ENCODE results near the gene FGD1. TPM values are rescaled to one million over a fixed set of nuclear protein-coding genes. Genes with fewer than 3 reads are reported as not detected.

FGD1 gene
- total RNA-seq, 4 donors from 2014 or later, result 1.1 to 3.0 (median 2.5) TPM

GRCh38 chrX:54422168-54422567, 73.9 kb downstream of the FGD1 start:
- Histone ChIP-seq H3K4me3 (no peak overlapping the region), H3K27ac (no peak overlapping the region), H3K9me3 (no peaks in the 10 kb centered on the region), H3K36me3 (no peaks in the 10 kb centered on the region), H3K27me3 (no peaks in the 10 kb centered on the region), H3K4me1 (no peaks in the 10 kb centered on the region)
- DNase-seq, result no peak
- in situ Hi-C loops (cut with MboI; ENCODE audit: low pct_ligation_motif_present in 1 of 4, low pct_unique_long_range_greater_than_20kb in 1 of 4, low sequenced_read_pairs in 3 of 4), result no loop called here
- intact Hi-C loops (cut with DNase I; ENCODE audit: low total_unique reads), result no loop called here
- WGBS, 2 donors (ENCODE audit: low coverage in 1 of 2), result 67 to 100% methylated on average over 1 to 3 of the region's 3 CpGs
- no peak for TF ChIP-seq POLR2AphosphoS5 (IDR thresholded peaks at IDR 0.05)
- TF ChIP-seq POLR2A (IDR thresholded peaks at IDR 0.05), result no peak
- no peak for TF ChIP-seq CTCF (IDR thresholded peaks at IDR 0.05)
- TF ChIP-seq EP300 (IDR thresholded peaks at IDR 0.05; ENCODE audit: low read depth), result no peak

- H3K27me3 ChIP-seq, result no peaks in the 10 kb centered on the region
- no peak for TF ChIP-seq POLR2AphosphoS5 (IDR thresholded peaks at IDR 0.05)
- no peak for TF ChIP-seq CTCF (IDR thresholded peaks at IDR 0.05)
- TF ChIP-seq POLR2A (IDR thresholded peaks at IDR 0.05), result no peak
- 38% methylated on average over 3 of the region's 3 CpGs; no CpG with 5 or more reads in 1 of the 2 donors for WGBS, 2 donors (ENCODE audit: low coverage in 1 of 2)
- no peaks in the 10 kb centered on the region for H3K9me3 ChIP-seq
- H3K36me3 ChIP-seq, result no peaks in the 10 kb centered on the region
- H3K4me3 ChIP-seq, result no peak overlapping the region
- intact Hi-C loops (cut with DNase I; ENCODE audit: low total_unique reads), result no loop called here
- H3K27ac ChIP-seq, result no peak overlapping the region
- no peaks in the 10 kb centered on the region for H3K4me1 ChIP-seq
- in situ Hi-C loops (cut with MboI; ENCODE audit: low pct_ligation_motif_present in 1 of 4, low pct_unique_long_range_greater_than_20kb in 1 of 4, low sequenced_read_pairs in 3 of 4), result no loop called here
- DNase-seq, result no peak
These were observed 76.3 kb downstream of the FGD1 start for GRCh38 chrX:54419559-54420302.

GRCh38 chrX:54416965-54417364, 79.1 kb downstream of the FGD1 start:
- H3K9me3 ChIP-seq, result no peaks in the 10 kb centered on the region
- H3K36me3 ChIP-seq, result no peaks in the 10 kb centered on the region
- no peak overlapping the region for H3K4me3 ChIP-seq
- no peak for DNase-seq
- in situ Hi-C loops (cut with MboI; ENCODE audit: low pct_ligation_motif_present in 1 of 4, low pct_unique_long_range_greater_than_20kb in 1 of 4, low sequenced_read_pairs in 3 of 4) (no loop called here), intact Hi-C loops (cut with DNase I; ENCODE audit: low total_unique reads) (no loop called here)
- TF ChIP-seq POLR2A (IDR thresholded peaks at IDR 0.05) (no peak), CTCF (IDR thresholded peaks at IDR 0.05) (no peak), POLR2AphosphoS5 (IDR thresholded peaks at IDR 0.05) (no peak), EP300 (IDR thresholded peaks at IDR 0.05; ENCODE audit: low read depth) (no peak)
- no peak overlapping the region for H3K27ac ChIP-seq
- H3K4me1 ChIP-seq, result no peaks in the 10 kb centered on the region
- no peaks in the 10 kb centered on the region for H3K27me3 ChIP-seq
- 71% methylated on average over 2 of the region's 2 CpGs; no CpG with 5 or more reads in 1 of the 2 donors for WGBS, 2 donors (ENCODE audit: low coverage in 1 of 2)

- in situ Hi-C loops (cut with MboI; ENCODE audit: low pct_ligation_motif_present in 1 of 4, low pct_unique_long_range_greater_than_20kb in 1 of 4, low sequenced_read_pairs in 3 of 4) (no loop called here), intact Hi-C loops (cut with DNase I; ENCODE audit: low total_unique reads) (no loop called here)
- no peaks in the 10 kb centered on the region for H3K4me1 ChIP-seq
- no peaks in the 10 kb centered on the region for H3K9me3 ChIP-seq
- DNase-seq, result no peak
- H3K27me3 ChIP-seq, result no peaks in the 10 kb centered on the region
- WGBS, 2 donors (ENCODE audit: low coverage in 1 of 2), result 58% methylated on average over 13 of the region's 13 CpGs; no CpG with 5 or more reads in 1 of the 2 donors
- no peaks in the 10 kb centered on the region for H3K36me3 ChIP-seq
- no peak overlapping the region for H3K27ac ChIP-seq
- H3K4me3 ChIP-seq, result no peak overlapping the region
- no peak for TF ChIP-seq POLR2AphosphoS5 (IDR thresholded peaks at IDR 0.05)
- TF ChIP-seq POLR2A (IDR thresholded peaks at IDR 0.05), result no peak
- no peak for TF ChIP-seq EP300 (IDR thresholded peaks at IDR 0.05; ENCODE audit: low read depth)
- TF ChIP-seq CTCF (IDR thresholded peaks at IDR 0.05), result no peak
These were observed 80.3 kb downstream of the FGD1 start for GRCh38 chrX:54415534-54416350.

Measured in transverse colon (tissue), 4 donors.